GM18909 (cell line): ENCODE measurements around the gene NEMF.
"Not testable (repeated sequence)": the region's sequence is repeated elsewhere in the genome, so short reads cannot be mapped to it uniquely, and the experiment has no call there.

Experiments
- ATAC-seq: cut with Tn5 transposase; IDR thresholded peaks from one replicate; pipeline ENCODE4 v1.9.1; 2021; ENCODE audit warnings: mild to moderate bottlenecking; ENCODE audit not compliant: unreplicated experiment, poor library complexity

NEMF gene

GRCh38 chr14:49852301-49853157 lies at the start of gene NEMF:
Gene NEMF (minus strand): TSS chr14:49852788. CDS start chr14:49852753, 35 bp downstream.
- ATAC-seq = peak; percentile 87

- ATAC-seq = no peak
These were observed 48.4 kb upstream of the NEMF start for GRCh38 chr14:49900973-49901372.

GRCh38 chr14:49898485-49898884 lies 45.9 kb upstream of the NEMF start:
- ATAC-seq = no peak

- ATAC-seq = no peak
These were observed 45.4 kb upstream of the NEMF start for GRCh38 chr14:49897965-49898364.

- no peak for ATAC-seq
These were observed 44.8 kb upstream of the NEMF start for GRCh38 chr14:49897414-49897813.

- ATAC-seq = no peak
These were observed 44.4 kb upstream of the NEMF start for GRCh38 chr14:49896966-49897365.

- not testable (repeated sequence) for ATAC-seq
These were observed 43.7 kb upstream of the NEMF start for GRCh38 chr14:49896272-49896671.

- no peak for ATAC-seq
These were observed 42.9 kb upstream of the NEMF start for GRCh38 chr14:49895480-49895879.

GRCh38 chr14:49894214-49895107 lies 41.9 kb upstream of the NEMF start:
- not testable (repeated sequence) for ATAC-seq

GRCh38 chr14:49893309-49894213 lies 41.0 kb upstream of the NEMF start:
- ATAC-seq = peak; percentile 42

GRCh38 chr14:49892636-49893308 lies 40.2 kb upstream of the NEMF start, which contains the start of gene ARF6:
Gene ARF6 (plus strand): TSS chr14:49893082. CDS start chr14:49893737, 655 bp downstream.
- peak; percentile 83 for ATAC-seq

- ATAC-seq = peak; percentile 33
These were observed 39.7 kb upstream of the NEMF start for GRCh38 chr14:49892301-49892635.

GRCh38 chr14:49888293-49888692 lies 35.7 kb upstream of the NEMF start:
- no peak for ATAC-seq

GRCh38 chr14:49886523-49886922 lies 33.9 kb upstream of the NEMF start:
- no peak for ATAC-seq

- ATAC-seq = no peak
These were observed 30.5 kb upstream of the NEMF start for GRCh38 chr14:49882826-49883694.

GRCh38 chr14:49881350-49882001 lies 28.9 kb upstream of the NEMF start:
- ATAC-seq = no peak

- ATAC-seq = no peak
These were observed 27.9 kb upstream of the NEMF start for GRCh38 chr14:49880267-49881064.
